Upper lobe of right lung (tissue), 1 donor: ENCODE measurements around the gene GABPB2. TPM values are rescaled to one million over a fixed set of nuclear protein-coding genes. Genes with fewer than 3 reads are reported as not detected.

Experiments
- ATAC-seq: fragments of 200-7000 bp; cut with Tn5 transposase; one replicate; pipeline ENCODE4 v1.9.1; 2020; ENCODE audit warnings: mild to moderate bottlenecking, moderate library complexity
- DNase-seq: peaks from one replicate; pipeline ENCODE4 v3.0.0-alpha.2; 2020
- H3K27ac ChIP-seq: fragments of 200-600 bp; one replicate; pipeline ENCODE4 v1.8.0; 2022
- H3K27me3 ChIP-seq: fragments of 200-600 bp; one replicate; pipeline ENCODE4 v1.8.0; 2022; ENCODE audit warnings: mild to moderate bottlenecking
- H3K36me3 ChIP-seq: fragments of 200-600 bp; one replicate; pipeline ENCODE4 v1.8.0; 2022
- H3K4me1 ChIP-seq: fragments of 200-600 bp; one replicate; pipeline ENCODE4 v1.8.0; 2022
- H3K4me3 ChIP-seq: fragments of 200-600 bp; one replicate; pipeline ENCODE4 v1.8.0; 2022; ENCODE audit warnings: mild to moderate bottlenecking
- H3K9me3 ChIP-seq: fragments of 200-600 bp; one replicate; pipeline ENCODE4 v1.8.0; 2022
- intact Hi-C: fragments of 100-400 bp; cut with DNase I; formaldehyde crosslinking; loops from one replicate; pipeline ENCODE4 v1.11.0; 2022
- total RNA-seq: library from RNA; stranded (reverse); fragmentation: NEBNext Ultra II Directional; extraction: Animal tissue kit (Norgen Biotek cat#: 25700); gene quantifications from one replicate; pipeline ENCODE4 v1.2.1, GENCODE V29; 2021
- TF ChIP-seq, protein P1 (sequence below): fragments of 200-600 bp; IDR thresholded peaks from one replicate; pipeline ENCODE4 v1.8.0; 2022; ENCODE audit warnings: antibody characterized with exemption
- donor health status: DM: no; HTN: yes; CAD: no; lungs with severe emphysema.

The GABPB2 gene
- total RNA-seq, 1 donor from 2014 or later, result 15.2 TPM

GRCh38 chr1:151130987-151131586, 60.5 kb downstream of the GABPB2 start:
- H3K27me3 ChIP-seq, result no peaks in the 10 kb centered on the region
- TF ChIP-seq, protein P1, sequence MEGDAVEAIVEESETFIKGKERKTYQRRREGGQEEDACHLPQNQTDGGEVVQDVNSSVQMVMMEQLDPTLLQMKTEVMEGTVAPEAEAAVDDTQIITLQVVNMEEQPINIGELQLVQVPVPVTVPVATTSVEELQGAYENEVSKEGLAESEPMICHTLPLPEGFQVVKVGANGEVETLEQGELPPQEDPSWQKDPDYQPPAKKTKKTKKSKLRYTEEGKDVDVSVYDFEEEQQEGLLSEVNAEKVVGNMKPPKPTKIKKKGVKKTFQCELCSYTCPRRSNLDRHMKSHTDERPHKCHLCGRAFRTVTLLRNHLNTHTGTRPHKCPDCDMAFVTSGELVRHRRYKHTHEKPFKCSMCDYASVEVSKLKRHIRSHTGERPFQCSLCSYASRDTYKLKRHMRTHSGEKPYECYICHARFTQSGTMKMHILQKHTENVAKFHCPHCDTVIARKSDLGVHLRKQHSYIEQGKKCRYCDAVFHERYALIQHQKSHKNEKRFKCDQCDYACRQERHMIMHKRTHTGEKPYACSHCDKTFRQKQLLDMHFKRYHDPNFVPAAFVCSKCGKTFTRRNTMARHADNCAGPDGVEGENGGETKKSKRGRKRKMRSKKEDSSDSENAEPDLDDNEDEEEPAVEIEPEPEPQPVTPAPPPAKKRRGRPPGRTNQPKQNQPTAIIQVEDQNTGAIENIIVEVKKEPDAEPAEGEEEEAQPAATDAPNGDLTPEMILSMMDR, result no peak
- H3K4me1 ChIP-seq, result peaks cover 5% of the 10 kb centered on the region
- DNase-seq, result peak; percentile 90
- intact Hi-C loops, result no loop called here
- H3K36me3 ChIP-seq, result no peaks in the 10 kb centered on the region
- H3K4me3 ChIP-seq, result peak overlapping the region; percentile 46
- ATAC-seq, result peak; percentile 96
- H3K27ac ChIP-seq, result peak overlapping the region; percentile 40
- no peaks in the 10 kb centered on the region for H3K9me3 ChIP-seq

GRCh38 chr1:151131701-151132334, 61.3 kb downstream of the GABPB2 start:
- intact Hi-C loops, result no loop called here
- peaks cover 5% of the 10 kb centered on the region for H3K4me1 ChIP-seq
- H3K27me3 ChIP-seq, result no peaks in the 10 kb centered on the region
- no peaks in the 10 kb centered on the region for H3K9me3 ChIP-seq
- peak; percentile 49 for ATAC-seq
- DNase-seq, result peak; percentile 68
- H3K4me3 ChIP-seq, result peak overlapping the region; percentile 46
- no peak overlapping the region for H3K27ac ChIP-seq
- H3K36me3 ChIP-seq, result no peaks in the 10 kb centered on the region
- TF ChIP-seq, protein P1, result no peak

- H3K4me3 ChIP-seq, result no peak overlapping the region
- H3K9me3 ChIP-seq, result no peaks in the 10 kb centered on the region
- no peak for ATAC-seq
- H3K27ac ChIP-seq, result no peak overlapping the region
- intact Hi-C loops, result no loop called here
- peaks cover 5% of the 10 kb centered on the region for H3K4me1 ChIP-seq
- no peak for DNase-seq
- H3K36me3 ChIP-seq, result no peaks in the 10 kb centered on the region
- H3K27me3 ChIP-seq, result no peaks in the 10 kb centered on the region
- TF ChIP-seq, protein P1, result no peak
These were observed 61.9 kb downstream of the GABPB2 start for GRCh38 chr1:151132335-151133017.

GRCh38 chr1:151133018-151133806, 62.7 kb downstream of the GABPB2 start:
- no peak overlapping the region for H3K27ac ChIP-seq
- peaks cover 5% of the 10 kb centered on the region for H3K4me1 ChIP-seq
- TF ChIP-seq, protein P1, result no peak
- no peaks in the 10 kb centered on the region for H3K9me3 ChIP-seq
- H3K4me3 ChIP-seq, result no peak overlapping the region
- no peaks in the 10 kb centered on the region for H3K27me3 ChIP-seq
- intact Hi-C loops, result no loop called here
- no peak for ATAC-seq
- H3K36me3 ChIP-seq, result no peaks in the 10 kb centered on the region
- no peak for DNase-seq

DNA sequence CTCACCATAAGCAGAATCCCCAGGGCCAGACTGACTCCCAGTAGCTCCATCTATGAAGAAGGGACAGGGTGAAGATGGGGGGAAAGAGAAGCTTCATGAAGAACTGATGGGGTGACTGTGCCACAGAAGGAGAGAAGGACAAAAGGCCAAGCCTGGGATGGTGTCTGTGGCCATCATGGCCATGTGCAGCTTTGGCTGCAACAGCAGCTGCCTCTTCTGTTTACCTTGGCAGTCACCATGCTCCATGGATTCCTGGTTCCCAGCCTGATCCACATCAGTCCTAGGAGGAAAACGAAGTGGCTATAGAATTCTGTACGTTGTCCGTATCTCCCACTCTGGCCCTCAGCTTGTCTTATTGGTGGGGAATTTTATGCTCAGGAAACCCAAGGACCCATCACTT, 63.8 kb downstream of the GABPB2 start:
- Histone ChIP-seq H3K27me3 (no peaks in the 10 kb centered on the region), H3K9me3 (no peaks in the 10 kb centered on the region), H3K4me3 (no peak overlapping the region), H3K4me1 (peaks cover 5% of the 10 kb centered on the region), H3K27ac (no peak overlapping the region), H3K36me3 (no peaks in the 10 kb centered on the region)
- DNase-seq, result no peak
- ATAC-seq, result no peak
- intact Hi-C loops, result no loop called here
- TF ChIP-seq, protein P1, result no peak
